Caco-2 (cell line): Measurements from ENCODE around the gene C7orf33. TPM values are rescaled to one million over a fixed set of nuclear protein-coding genes. Genes with fewer than 3 reads are reported as not detected.

Experiments used
- BruUV-seq: library from RNA; stranded (reverse); fragments of 400-500 nt; replicated peaks from 2 replicates; lab custom pipeline; 2021; lab: Mats Ljungman, UMichigan
- CTCF ChIA-PET: fragments of 300-600 bp; sonication (Branson Sonifier 250); formaldehyde crosslinking; loops from one replicate; lab custom pipeline; 2022; ENCODE audit warnings: antibody characterized with exemption; lab: Charles Lee
- POLR2A ChIA-PET: fragments of 300-600 bp; sonication (Branson Sonifier 250); formaldehyde crosslinking; loops from one replicate; lab custom pipeline; 2022; ENCODE audit warnings: antibody characterized with exemption; lab: Charles Lee
- DNase-seq, 2 experiments: peaks; one replicate each; pipeline versions ENCODE4 v3.0.0 to v3.0.0-alpha.2; 2020 to 2022
- H3K27me3 ChIP-seq: replicated peaks from 2 replicates; pipeline ENCODE4 v1.6.0; 2011; ENCODE audit warnings: low read length; ENCODE audit not compliant: control insufficient read depth, insufficient read depth
- H3K36me3 ChIP-seq: 2 replicates; pipeline ENCODE4 v1.5.1; 2011; ENCODE audit warnings: low read length; ENCODE audit not compliant: control insufficient read depth, insufficient read depth
- H3K4me1 ChIP-seq: fragments of 250-450 bp; sonication (Bioruptor Pico); 2 replicates; pipeline ENCODE4 v1.5.1; 2020; ENCODE audit warnings: mild to moderate bottlenecking
- H3K4me3 ChIP-seq: 2 replicates; pipeline ENCODE4 v1.5.1; 2011; ENCODE audit warnings: low read depth, mild to moderate bottlenecking, control low read depth, low read length
- H3K9me3 ChIP-seq: fragments of 250-450 bp; sonication (Bioruptor Pico); 2 replicates; pipeline ENCODE4 v1.5.1; 2020; ENCODE audit warnings: mild to moderate bottlenecking, moderate library complexity
- H3K27ac Mint-ChIP-seq: one replicate; pipeline ENCODE4 v1.8.0; 2022; ENCODE audit warnings: mixed read lengths; ENCODE audit not compliant: unreplicated experiment
- H3K27me3 Mint-ChIP-seq: one replicate; pipeline ENCODE4 v1.8.0; 2022; ENCODE audit warnings: mixed read lengths; ENCODE audit not compliant: insufficient read depth, unreplicated experiment
- H3K36me3 Mint-ChIP-seq: one replicate; pipeline ENCODE4 v1.8.0; 2022; ENCODE audit warnings: mild to moderate bottlenecking, mixed read lengths; ENCODE audit not compliant: insufficient read depth, unreplicated experiment
- H3K4me1 Mint-ChIP-seq: one replicate; pipeline ENCODE4 v1.8.0; 2022; ENCODE audit warnings: low read depth, mixed read lengths; ENCODE audit not compliant: unreplicated experiment
- H3K4me3 Mint-ChIP-seq: one replicate; pipeline ENCODE4 v1.8.0; 2022; ENCODE audit warnings: mild to moderate bottlenecking, moderate library complexity, mixed read lengths; ENCODE audit not compliant: unreplicated experiment
- H3K9me3 Mint-ChIP-seq: one replicate; pipeline ENCODE4 v1.8.0; 2022; ENCODE audit warnings: mixed read lengths; ENCODE audit not compliant: unreplicated experiment
- CTCF ChIP-seq, 2 experiments: fragments of 200-600 bp in 1 of 2; IDR thresholded peaks; 1 replicate in 1 of 2; 2 replicates in 1 of 2; pipeline versions ENCODE4 v1.5.1 to v1.8.0; 2011 to 2022; ENCODE audit warnings: antibody characterized with exemption in 1 of 2, control low read depth in 1 of 2, inconsistent platforms in 1 of 2, low read depth in 1 of 2, low read length in 1 of 2, mild to moderate bottlenecking in 1 of 2, moderate library complexity in 1 of 2; ENCODE audit not compliant: insufficient read depth in 1 of 2, severe bottlenecking in 1 of 2, unreplicated experiment in 1 of 2
- intact Hi-C: fragments of 100-400 bp; cut with micrococcal nuclease; formaldehyde crosslinking; loops from one replicate; pipeline ENCODE4 v1.10.0; 2022; ENCODE audit not compliant: unreplicated experiment
- total RNA-seq: library from RNA; stranded (reverse); gene quantifications from 2 replicates; pipeline ENCODE4 v1.2.3, GENCODE V29; 2022

C7orf33 gene
- total RNA-seq, 1 experiment from 2014 or later = 0.23 TPM

DNA sequence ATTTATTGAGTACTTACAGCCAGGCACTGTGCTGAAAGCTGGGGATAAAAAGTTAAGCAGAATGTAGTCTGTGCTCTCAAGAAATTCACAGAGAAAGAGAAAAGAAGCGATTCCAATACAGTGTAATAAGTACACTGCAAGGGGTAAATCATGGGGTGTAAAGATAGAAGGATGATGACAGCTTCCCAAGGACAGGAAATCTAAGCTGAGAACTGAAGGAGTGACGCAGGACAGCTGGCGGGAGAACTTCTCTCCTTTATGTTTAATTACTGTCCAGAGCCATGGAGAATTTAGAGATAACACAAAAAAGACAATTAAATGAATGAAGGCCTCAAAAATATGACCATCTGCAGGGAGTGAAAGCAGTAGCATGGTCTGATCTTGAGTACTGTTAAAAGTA lies 34.8 kb downstream of the C7orf33 start:
- ChIA-PET POLR2A (no interaction called here), CTCF (no interaction called here)
- intact Hi-C loops = no loop called here

DNA sequence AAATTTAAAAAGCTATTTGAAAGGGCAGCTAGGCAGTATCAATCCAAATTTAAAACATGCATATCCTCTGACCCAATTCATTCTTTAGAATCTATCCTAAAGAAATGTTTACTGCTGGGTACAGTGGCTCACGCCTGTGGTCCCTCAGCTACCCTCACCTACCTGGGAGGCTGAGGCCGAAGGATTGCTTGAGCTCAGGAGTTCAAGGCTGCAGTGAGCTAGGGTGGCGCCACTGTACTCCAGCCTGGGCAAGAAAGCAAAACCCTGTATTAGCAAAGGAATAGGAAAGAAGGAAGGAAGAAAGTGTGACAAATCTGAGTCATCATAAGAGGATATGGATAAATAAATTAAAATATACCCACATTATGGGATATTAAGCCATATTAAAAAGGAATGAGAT lies 36.3 kb downstream of the C7orf33 start:
- Mint-ChIP-seq H3K27ac (no peak overlapping the region), H3K9me3 (no peaks in the 10 kb centered on the region), H3K4me3 (no peak overlapping the region), H3K27me3 (no peaks in the 10 kb centered on the region), H3K4me1 (peaks cover 6% of the 10 kb centered on the region), H3K36me3 (no peaks in the 10 kb centered on the region)
- no peak overlapping the region for H3K4me3 ChIP-seq
- no TSS peak for BruUV-seq
- 0 out of 2 replicates have a peak, but pooled peaks cover under 1% of the 10 kb centered on the region for H3K9me3 ChIP-seq
- ChIA-PET POLR2A (no interaction called here), CTCF (no interaction called here)
- TF ChIP-seq CTCF (IDR thresholded peaks at IDR 0.05; ENCODE audit: insufficient read depth in 1 of 2, low read depth in 1 of 2, low read length in 1 of 2, severe bottlenecking in 1 of 2, unreplicated experiment in 1 of 2) = no peak
- no peaks in the 10 kb centered on the region for H3K27me3 ChIP-seq
- H3K36me3 ChIP-seq = no peaks in the 10 kb centered on the region
- DNase-seq = no peak
- intact Hi-C loops = no loop called here
- no peaks in the 10 kb centered on the region for H3K4me1 ChIP-seq

More for the DNA sequence above, 34.8 kb downstream of the C7orf33 start:
- Mint-ChIP-seq H3K27me3 (no peaks in the 10 kb centered on the region), H3K4me3 (no peak overlapping the region), H3K9me3 (no peaks in the 10 kb centered on the region), H3K27ac (no peak overlapping the region), H3K36me3 (no peaks in the 10 kb centered on the region), H3K4me1 (peaks cover 13% of the 10 kb centered on the region)
- no peak for TF ChIP-seq CTCF (IDR thresholded peaks at IDR 0.05; ENCODE audit: insufficient read depth in 1 of 2, low read depth in 1 of 2, low read length in 1 of 2, severe bottlenecking in 1 of 2, unreplicated experiment in 1 of 2)
- Histone ChIP-seq H3K36me3 (no peaks in the 10 kb centered on the region), H3K27me3 (no peaks in the 10 kb centered on the region), H3K9me3 (0 out of 2 replicates have a peak, but pooled peaks cover 3% of the 10 kb centered on the region), H3K4me1 (no peaks in the 10 kb centered on the region), H3K4me3 (no peak overlapping the region)
- BruUV-seq = no TSS peak
- no peak for DNase-seq

DNA sequence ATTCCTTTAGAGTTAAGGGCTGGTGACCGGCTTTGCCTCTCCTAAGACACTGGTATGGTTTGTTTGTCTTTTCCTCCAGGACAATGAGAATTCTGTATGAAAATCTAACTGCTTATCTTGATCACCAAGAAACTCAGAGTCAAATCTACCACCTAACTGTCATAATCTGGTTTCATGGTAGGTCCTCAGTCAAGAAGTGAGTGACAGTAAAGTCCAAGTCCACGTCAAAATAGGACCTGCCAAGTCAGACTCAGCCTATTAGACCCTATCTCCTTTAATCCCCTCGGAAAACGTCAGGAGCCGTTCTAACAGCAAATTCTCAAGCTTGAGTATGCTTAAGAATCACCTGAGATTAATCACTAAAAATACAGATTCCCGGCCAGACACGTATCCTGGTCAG lies 37.4 kb downstream of the C7orf33 start:
- H3K9me3 Mint-ChIP-seq = no peaks in the 10 kb centered on the region
- H3K4me3 ChIP-seq = no peak overlapping the region
- no peak overlapping the region for H3K27ac Mint-ChIP-seq
- H3K4me3 Mint-ChIP-seq = no peak overlapping the region
- no peaks in the 10 kb centered on the region for H3K27me3 Mint-ChIP-seq
- POLR2A ChIA-PET = no interaction called here
- no peak for DNase-seq
- intact Hi-C loops = no loop called here
- H3K9me3 ChIP-seq = no peaks in the 10 kb centered on the region
- H3K27me3 ChIP-seq = no peaks in the 10 kb centered on the region
- no peaks in the 10 kb centered on the region for H3K36me3 ChIP-seq
- TF ChIP-seq CTCF (IDR thresholded peaks at IDR 0.05; ENCODE audit: insufficient read depth in 1 of 2, low read depth in 1 of 2, low read length in 1 of 2, severe bottlenecking in 1 of 2, unreplicated experiment in 1 of 2) = no peak
- H3K36me3 Mint-ChIP-seq = no peaks in the 10 kb centered on the region
- CTCF ChIA-PET = no interaction called here
- no TSS peak for BruUV-seq
- peaks cover 9% of the 10 kb centered on the region for H3K4me1 Mint-ChIP-seq
- H3K4me1 ChIP-seq = no peaks in the 10 kb centered on the region
